MCF 10A (cell line): ENCODE data around the gene TAF15. TPM values are rescaled to one million over a fixed set of nuclear protein-coding genes. Genes with fewer than 3 reads are reported as not detected.

Experiments used
- BruUV-seq: library from RNA; stranded (reverse); fragments of 400-500 nt; replicated peaks from 2 replicates; lab custom pipeline; 2021; lab: Mats Ljungman, UMichigan
- CTCF ChIA-PET: fragments of 300-600 bp; sonication (Branson Sonifier 250); formaldehyde crosslinking; extraction: SDS; loops from one replicate; lab custom pipeline; 2021; ENCODE audit warnings: antibody characterized with exemption, inconsistent platforms; lab: Yijun Ruan, JAX
- POLR2A ChIA-PET: fragments of 300-600, 350-650 bp; sonication (Branson Sonifier 250); formaldehyde crosslinking; extraction: SDS; loops from one replicate; lab custom pipeline; 2020; ENCODE audit warnings: antibody characterized with exemption, inconsistent platforms; lab: Yijun Ruan, JAX
- DNase-seq: peaks from one replicate; pipeline ENCODE4 v3.0.0-alpha.2; 2018; ENCODE audit not compliant: unreplicated experiment
- H3K27ac Mint-ChIP-seq: one replicate; pipeline ENCODE4 v1.8.0; 2022; ENCODE audit warnings: mild to moderate bottlenecking, low read depth, mixed read lengths; ENCODE audit not compliant: unreplicated experiment
- H3K27me3 Mint-ChIP-seq: one replicate; pipeline ENCODE4 v1.8.0; 2022; ENCODE audit warnings: mixed read lengths; ENCODE audit not compliant: insufficient read depth, unreplicated experiment
- H3K36me3 Mint-ChIP-seq: one replicate; pipeline ENCODE4 v1.8.0; 2022; ENCODE audit warnings: mild to moderate bottlenecking, moderate library complexity, mixed read lengths; ENCODE audit not compliant: insufficient read depth, unreplicated experiment
- H3K4me1 Mint-ChIP-seq: one replicate; pipeline ENCODE4 v1.8.0; 2022; ENCODE audit warnings: mixed read lengths; ENCODE audit not compliant: insufficient read depth, unreplicated experiment
- H3K4me3 Mint-ChIP-seq: one replicate; pipeline ENCODE4 v1.8.0; 2022; ENCODE audit warnings: mild to moderate bottlenecking, moderate library complexity, mixed read lengths; ENCODE audit not compliant: unreplicated experiment
- H3K9me3 Mint-ChIP-seq: one replicate; pipeline ENCODE4 v1.8.0; 2022; ENCODE audit warnings: mixed read lengths; ENCODE audit not compliant: unreplicated experiment
- CTCF ChIP-seq: fragments of 200-600 bp; IDR thresholded peaks from one replicate; pipeline ENCODE4 v1.8.0; 2022; ENCODE audit warnings: antibody characterized with exemption, mild to moderate bottlenecking; ENCODE audit not compliant: unreplicated experiment
- intact Hi-C: fragments of 100-400 bp; cut with micrococcal nuclease; formaldehyde crosslinking; loops from 2 replicates; pipeline ENCODE4 v1.14.1; 2022
- total RNA-seq: library from RNA; stranded (reverse); gene quantifications from 2 replicates; pipeline ENCODE4 v1.2.3, GENCODE V29; 2022

TAF15 gene
- total RNA-seq, 1 experiment from 2014 or later, result 337 TPM

- CTCF ChIA-PET, result interaction anchor here (11.7 kb wide), 1 partner anchor 24 kb away, joined by 153 read pairs; no protein-coding TSS in a partner anchor
- BruUV-seq, result no TSS peak
Observed at GRCh38 chr17:35790841-35791240, 18.4 kb upstream of the TAF15 start.

GRCh38 chr17:35791681-35792350, 17.5 kb upstream of the TAF15 start:
- Mint-ChIP-seq H3K36me3 (peaks cover 11% of the 10 kb centered on the region), H3K27me3 (no peaks in the 10 kb centered on the region), H3K27ac (peak overlapping the region; percentile 91), H3K4me1 (peaks cover 43% of the 10 kb centered on the region), H3K4me3 (peak overlapping the region; percentile 72), H3K9me3 (no peaks in the 10 kb centered on the region)
- ChIA-PET POLR2A (interaction anchor here (0.9 to 27.4 kb wide), 5 partner anchors 8 to 212 kb away, joined by 3 to 736 read pairs (median 5); partner anchors contain the start of gene TAF15), CTCF (interaction anchor here (1.1 to 11.7 kb wide), 5 partner anchors 13 to 25 kb away, joined by 3 to 153 read pairs (median 7); no protein-coding TSS in a partner anchor)
- BruUV-seq, result no TSS peak
- intact Hi-C loops, result no loop called here
- no peak for DNase-seq
- no peak for TF ChIP-seq CTCF

More at GRCh38 chr17:35790841-35791240, 18.4 kb upstream of the TAF15 start:
- H3K4me1 Mint-ChIP-seq, result peaks cover 43% of the 10 kb centered on the region
- H3K27ac Mint-ChIP-seq, result peak overlapping the region; percentile 91
- peaks cover 15% of the 10 kb centered on the region for H3K36me3 Mint-ChIP-seq
- POLR2A ChIA-PET, result interaction anchor here (0.9 to 27.4 kb wide), 4 partner anchors 9 to 202 kb away, joined by 3 to 736 read pairs (median 61); partner anchors contain the start of gene TAF15
- no peak overlapping the region for H3K4me3 Mint-ChIP-seq
- peak; percentile 72 for DNase-seq
- no peaks in the 10 kb centered on the region for H3K9me3 Mint-ChIP-seq
- no peaks in the 10 kb centered on the region for H3K27me3 Mint-ChIP-seq
- intact Hi-C loops, result no loop called here
- TF ChIP-seq CTCF, result no peak

GRCh38 chr17:35793257-35793656, 16.0 kb upstream of the TAF15 start:
- DNase-seq, result peak; percentile 38
- Mint-ChIP-seq H3K27me3 (no peaks in the 10 kb centered on the region), H3K9me3 (no peaks in the 10 kb centered on the region), H3K4me3 (peak overlapping the region; percentile 72), H3K27ac (peak overlapping the region; percentile 68), H3K4me1 (peaks cover 43% of the 10 kb centered on the region), H3K36me3 (peaks cover 7% of the 10 kb centered on the region)
- no TSS peak for BruUV-seq
- intact Hi-C loops, result no loop called here
- CTCF ChIA-PET, result interaction anchor here (0.6 to 11.7 kb wide), 3 partner anchors 12 to 26 kb away, joined by 3 to 153 read pairs (median 6); no protein-coding TSS in a partner anchor
- POLR2A ChIA-PET, result interaction anchor here (0.6 to 27.4 kb wide), 3 partner anchors 16 to 536 kb away, joined by 4 to 736 read pairs (median 117); partner anchors contain the start of gene TAF15
- TF ChIP-seq CTCF, result no peak
